ENCODE results near the gene SH2D3A. TPM values are rescaled to one million over a fixed set of nuclear protein-coding genes. Genes with fewer than 3 reads are reported as not detected.
"Not testable (repeated sequence)": the region's sequence is repeated elsewhere in the genome, so short reads cannot be mapped to it uniquely, and the experiment has no call there.

Gene SH2D3A
- total RNA-seq, 2 donors from 2014 or later: 43.8 to 50.3 TPM

DNA sequence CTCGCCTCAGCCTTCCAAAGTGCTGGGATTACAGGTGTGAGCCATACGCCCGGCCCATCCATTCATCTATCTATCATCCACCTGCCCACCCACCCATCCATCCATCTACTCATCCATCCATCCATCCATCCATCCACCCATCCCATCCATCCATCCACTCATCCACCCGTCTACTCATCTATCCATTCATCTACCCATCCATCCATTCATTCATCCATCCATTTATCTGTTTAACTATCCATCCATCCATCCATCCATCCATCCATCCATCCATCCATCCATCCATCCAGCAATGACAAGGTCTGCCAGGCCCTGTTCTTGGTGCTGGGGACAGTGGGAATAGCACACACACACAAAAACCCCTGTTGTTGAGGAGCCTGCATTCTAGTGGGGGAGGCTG, 9.8 kb upstream of the SH2D3A start:
- no peak for ATAC-seq
- Mint-ChIP-seq H3K27me3 (no peaks in the 10 kb centered on the region), H3K27ac (no peak overlapping the region), H3K36me3 (ENCODE audit: low read depth) (peaks cover 10% of the 10 kb centered on the region), H3K4me1 (peaks cover 51% of the 10 kb centered on the region), H3K4me3 (no peak overlapping the region)
- no peak for DNase-seq
- H3K9me3 ChIP-seq (ENCODE audit: control insufficient read depth, low read length, poor library complexity, severe bottlenecking): no peaks in the 10 kb centered on the region

DNA sequence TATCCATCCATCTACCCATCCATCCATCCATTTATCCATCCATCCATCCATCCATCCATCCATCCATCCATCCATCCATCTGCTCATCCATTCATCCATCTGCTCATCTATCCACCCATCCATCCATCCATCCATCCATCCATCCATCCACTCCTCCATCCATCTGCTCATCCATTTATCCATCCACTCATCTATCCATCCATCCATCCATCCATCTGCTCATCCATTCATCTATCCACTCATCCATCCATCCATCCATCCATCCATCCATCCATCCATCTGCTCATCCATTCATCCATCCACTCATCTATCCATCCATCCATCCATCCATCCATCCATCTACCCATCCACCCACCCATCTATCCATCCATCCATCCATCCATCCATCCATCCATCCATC, 8.8 kb upstream of the SH2D3A start:
- not testable (repeated sequence) for H3K9me3 ChIP-seq (ENCODE audit: control insufficient read depth, low read length, poor library complexity, severe bottlenecking); H3K4me3 Mint-ChIP-seq; H3K36me3 Mint-ChIP-seq (ENCODE audit: low read depth); H3K27me3 Mint-ChIP-seq; ATAC-seq; DNase-seq
- peaks cover 46% of the 10 kb centered on the region for H3K4me1 Mint-ChIP-seq
- H3K27ac Mint-ChIP-seq: peak overlapping the region; percentile 51

DNA sequence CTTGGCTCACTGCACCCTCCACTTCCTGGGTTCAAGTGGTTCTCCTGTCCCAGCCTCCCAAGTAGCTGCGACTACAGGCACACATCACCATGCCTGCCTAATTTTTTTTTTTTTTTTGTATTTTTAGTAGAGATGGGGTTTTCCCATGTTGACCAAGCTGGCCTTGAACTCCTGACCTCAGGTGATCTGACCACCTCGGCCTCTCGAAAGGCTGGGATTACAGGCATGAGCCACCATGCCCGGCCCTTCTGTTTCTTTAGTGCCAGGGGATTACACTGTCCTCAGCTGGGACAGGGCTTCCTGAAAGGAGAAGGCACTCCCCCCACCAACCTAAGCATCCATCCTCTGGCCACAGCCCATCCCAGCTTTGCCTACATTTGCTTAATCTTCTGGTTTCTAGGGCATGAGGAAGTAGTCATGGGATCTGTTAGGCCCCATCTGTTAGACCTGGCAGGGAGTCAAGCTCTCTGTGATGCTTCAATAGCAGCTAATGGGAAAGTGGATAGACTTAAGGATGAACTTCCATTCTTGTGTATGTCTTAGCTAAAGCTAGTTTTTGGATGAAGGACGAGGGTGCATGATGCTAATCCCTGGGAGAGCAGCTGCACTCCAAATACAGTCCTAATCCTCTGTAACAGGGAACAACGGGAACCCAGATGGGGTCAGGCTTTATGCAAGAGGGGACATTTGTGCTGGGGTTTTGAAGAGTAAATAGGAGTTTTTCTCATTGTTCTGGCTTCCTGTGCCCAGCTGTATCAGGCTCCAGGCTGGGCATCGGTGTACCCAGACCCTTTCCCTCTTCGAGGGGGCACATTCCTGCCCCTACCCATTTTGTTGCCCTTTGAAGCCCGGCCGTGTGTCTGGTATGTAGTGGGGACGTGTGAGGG, 7.8 kb upstream of the SH2D3A start:
- peak overlapping the region; percentile 51 for H3K27ac Mint-ChIP-seq
- H3K27me3 Mint-ChIP-seq: no peaks in the 10 kb centered on the region
- H3K4me3 Mint-ChIP-seq: peak overlapping the region; percentile 80
- H3K36me3 Mint-ChIP-seq (ENCODE audit: low read depth): peaks cover 10% of the 10 kb centered on the region
- ATAC-seq (no peak), DNase-seq (no peak)
- no peaks in the 10 kb centered on the region for H3K9me3 ChIP-seq (ENCODE audit: control insufficient read depth, low read length, poor library complexity, severe bottlenecking)
- peaks cover 49% of the 10 kb centered on the region for H3K4me1 Mint-ChIP-seq

DNA sequence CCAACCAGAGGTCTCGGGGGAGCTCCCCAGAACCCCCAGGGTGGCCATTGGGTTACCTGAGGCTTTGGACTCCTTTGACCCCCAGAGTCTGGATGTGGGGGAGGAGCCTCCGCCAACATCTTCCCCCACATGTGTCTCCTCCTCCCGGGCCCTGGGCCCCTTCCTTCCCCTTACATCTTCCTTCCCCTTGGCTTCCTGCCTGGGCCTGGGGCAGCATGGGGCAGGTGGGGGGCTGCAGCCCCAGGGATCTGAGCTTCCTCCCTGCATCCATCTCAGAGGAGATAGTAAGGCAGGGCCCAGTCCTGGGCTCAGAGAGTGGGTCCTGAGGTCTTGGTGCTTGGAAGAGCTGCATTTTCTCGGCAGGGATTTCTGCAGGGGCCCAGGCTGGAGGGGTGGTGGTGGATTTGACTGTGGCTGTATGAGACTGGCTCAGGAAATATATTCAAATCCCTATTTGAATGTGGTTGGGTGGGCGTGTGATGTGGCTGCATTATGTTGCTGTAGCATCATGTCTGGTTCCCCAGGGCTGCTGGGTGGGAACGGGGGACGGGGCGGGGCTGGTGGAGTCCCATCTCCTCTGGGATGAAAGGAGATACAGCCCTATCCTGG, 6.2 kb upstream of the SH2D3A start:
- Mint-ChIP-seq H3K4me3 (peak overlapping the region; percentile 93), H3K27ac (peak overlapping the region; percentile 97), H3K27me3 (no peaks in the 10 kb centered on the region), H3K4me1 (peaks cover 48% of the 10 kb centered on the region), H3K36me3 (ENCODE audit: low read depth) (peaks cover 10% of the 10 kb centered on the region)
- peak in 2 of 3 donors; percentile 32 to 34 for DNase-seq
- no peaks in the 10 kb centered on the region for H3K9me3 ChIP-seq (ENCODE audit: control insufficient read depth, low read length, poor library complexity, severe bottlenecking)
- peak; percentile 34 for ATAC-seq

DNA sequence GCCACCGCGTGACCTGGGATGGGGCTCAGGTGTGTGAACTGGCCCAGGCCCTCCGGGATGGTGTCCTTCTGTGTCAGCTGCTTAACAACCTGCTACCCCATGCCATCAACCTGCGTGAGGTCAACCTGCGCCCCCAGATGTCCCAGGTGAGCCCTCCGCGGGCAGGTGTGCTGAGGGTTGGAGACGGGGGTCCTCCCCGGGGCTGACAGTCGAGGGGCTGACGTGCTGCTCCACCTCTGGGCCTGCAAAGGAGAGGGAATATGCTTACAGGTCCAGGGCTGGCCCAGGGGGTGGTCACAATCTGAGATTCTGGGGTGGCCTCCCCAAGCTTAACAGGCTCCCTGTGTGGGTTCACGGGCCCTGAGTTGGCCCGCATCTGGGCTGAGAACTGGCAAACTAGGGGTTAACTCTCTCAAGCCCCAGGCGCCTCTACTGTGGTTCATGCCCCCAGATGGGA, 5.7 kb upstream of the SH2D3A start:
- Mint-ChIP-seq H3K27ac (peak overlapping the region; percentile 97), H3K4me3 (peak overlapping the region; percentile 93), H3K27me3 (no peaks in the 10 kb centered on the region), H3K36me3 (ENCODE audit: low read depth) (peaks cover 10% of the 10 kb centered on the region), H3K4me1 (peaks cover 48% of the 10 kb centered on the region)
- no peaks in the 10 kb centered on the region for H3K9me3 ChIP-seq (ENCODE audit: control insufficient read depth, low read length, poor library complexity, severe bottlenecking)
- no peak for ATAC-seq
- DNase-seq: no peak

DNA sequence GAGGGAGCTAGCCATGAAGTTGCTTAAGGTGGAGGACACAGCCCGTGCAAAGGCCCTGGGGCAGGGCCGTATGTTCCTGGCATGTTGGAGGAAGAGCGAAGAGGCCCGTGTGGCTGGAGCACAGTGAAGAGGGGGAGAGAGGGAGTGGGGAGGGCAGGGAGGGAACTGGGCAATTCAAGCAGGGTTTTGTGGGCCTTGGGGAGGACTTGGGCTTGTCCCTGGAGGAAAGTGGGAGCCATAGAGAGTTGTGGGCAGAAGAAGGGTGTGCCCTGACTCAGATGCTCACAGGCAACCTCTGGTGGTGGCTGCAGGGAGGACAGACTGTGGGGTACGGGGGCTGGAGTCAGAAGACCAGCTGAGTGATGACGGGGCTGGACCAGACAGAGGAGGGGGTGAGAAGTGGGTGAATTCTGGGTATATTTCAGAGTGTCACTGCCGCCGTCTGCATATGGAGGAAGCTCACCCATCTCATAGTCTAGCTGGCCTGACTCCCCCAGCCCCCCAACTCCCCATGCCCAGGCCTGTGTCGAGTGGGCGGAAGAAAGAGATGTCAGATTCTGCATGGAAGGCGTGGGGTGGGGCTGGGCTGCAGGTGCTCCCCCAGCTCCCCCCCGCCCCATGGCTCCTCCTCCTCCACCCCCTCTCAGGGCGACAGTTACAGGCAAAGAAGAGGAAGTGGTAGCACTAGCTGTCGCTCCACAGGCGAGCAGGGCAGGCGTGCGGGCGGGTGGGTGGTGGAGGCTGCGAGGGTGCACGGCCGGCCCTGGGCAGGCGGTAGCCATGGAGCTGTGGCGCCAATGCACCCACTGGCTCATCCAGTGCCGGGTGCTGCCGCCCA, 5.0 kb upstream of the SH2D3A start, which contains the start of gene VAV1:
Gene VAV1 (plus strand): TSS at position 681 of the 838 bp plus-strand sequence. CDS start 100 bp downstream, at position 781.
- DNase-seq (peak; percentile 66 to 72 (median 66)), ATAC-seq (peak; percentile 49)
- peaks cover 10% of the 10 kb centered on the region for H3K36me3 Mint-ChIP-seq (ENCODE audit: low read depth)
- H3K4me1 Mint-ChIP-seq: peaks cover 49% of the 10 kb centered on the region
- no peaks in the 10 kb centered on the region for H3K9me3 ChIP-seq (ENCODE audit: control insufficient read depth, low read length, poor library complexity, severe bottlenecking)
- H3K27ac Mint-ChIP-seq: peak within 1 kb of the TSS; percentile 97
- peak within 1 kb of the TSS; percentile 93 for H3K4me3 Mint-ChIP-seq
- H3K27me3 Mint-ChIP-seq: no peaks in the 10 kb centered on the region

DNA sequence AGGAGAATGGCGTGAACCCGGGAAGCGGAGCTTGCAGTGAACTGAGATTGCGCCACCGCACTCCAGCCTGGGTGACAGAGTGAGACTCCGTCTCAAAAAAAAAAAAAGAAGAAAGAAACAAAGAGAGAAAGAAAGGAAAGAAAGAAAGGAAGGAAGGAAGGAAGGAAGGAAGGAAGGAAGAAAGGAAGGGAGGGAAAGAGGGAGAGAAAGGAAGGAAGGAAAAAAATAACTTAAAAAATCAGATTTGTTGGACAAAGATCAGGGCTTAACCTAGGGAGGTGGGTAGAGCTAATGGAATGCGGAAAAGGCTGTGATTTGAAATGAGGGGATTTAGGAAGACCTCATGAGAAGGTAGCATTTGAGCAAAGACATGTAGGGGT, 4.4 kb upstream of the SH2D3A start:
- DNase-seq; H3K27me3 Mint-ChIP-seq; ATAC-seq; H3K36me3 Mint-ChIP-seq (ENCODE audit: low read depth); H3K9me3 ChIP-seq (ENCODE audit: control insufficient read depth, low read length, poor library complexity, severe bottlenecking): not testable (repeated sequence)
- peaks cover 50% of the 10 kb centered on the region for H3K4me1 Mint-ChIP-seq
- peak overlapping the region; percentile 97 for H3K27ac Mint-ChIP-seq
- peak overlapping the region; percentile 93 for H3K4me3 Mint-ChIP-seq

DNA sequence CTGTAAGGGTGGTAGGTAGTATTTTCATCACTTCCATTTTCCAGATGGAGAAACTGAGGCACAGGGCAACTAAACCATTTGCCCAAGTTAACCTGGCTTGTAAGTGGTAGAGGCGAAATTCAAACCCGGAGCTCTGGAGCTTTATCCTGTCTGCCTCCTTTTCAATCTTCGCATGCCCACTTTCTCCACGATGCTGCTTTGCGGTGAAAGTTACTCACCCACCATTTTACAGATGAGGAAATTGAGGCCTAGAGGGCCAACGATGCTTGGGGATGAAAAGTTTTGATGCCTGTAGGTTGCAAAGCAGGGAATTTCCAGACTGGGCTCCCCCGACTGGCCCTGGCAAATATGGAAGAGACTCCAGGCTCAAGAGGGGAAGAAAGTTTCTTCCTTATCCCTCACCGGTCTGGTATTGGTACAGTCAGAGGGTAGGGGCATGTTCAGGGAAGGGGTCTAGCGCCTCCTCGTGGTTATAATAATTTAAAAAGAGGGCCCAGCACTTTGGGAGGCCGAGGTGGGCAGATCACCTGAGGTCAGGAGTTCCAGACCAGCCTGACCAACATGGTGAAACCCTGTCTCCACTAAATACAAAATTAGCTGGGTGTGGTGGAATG, 1.9 kb upstream of the SH2D3A start:
- DNase-seq (no peak), ATAC-seq (no peak)
- no peak overlapping the region for H3K4me3 Mint-ChIP-seq
- H3K4me1 Mint-ChIP-seq: peaks cover 47% of the 10 kb centered on the region
- no peaks in the 10 kb centered on the region for H3K9me3 ChIP-seq (ENCODE audit: control insufficient read depth, low read length, poor library complexity, severe bottlenecking)
- no peaks in the 10 kb centered on the region for H3K36me3 Mint-ChIP-seq (ENCODE audit: low read depth)
- no peaks in the 10 kb centered on the region for H3K27me3 Mint-ChIP-seq
- H3K27ac Mint-ChIP-seq: peak overlapping the region; percentile 97

DNA sequence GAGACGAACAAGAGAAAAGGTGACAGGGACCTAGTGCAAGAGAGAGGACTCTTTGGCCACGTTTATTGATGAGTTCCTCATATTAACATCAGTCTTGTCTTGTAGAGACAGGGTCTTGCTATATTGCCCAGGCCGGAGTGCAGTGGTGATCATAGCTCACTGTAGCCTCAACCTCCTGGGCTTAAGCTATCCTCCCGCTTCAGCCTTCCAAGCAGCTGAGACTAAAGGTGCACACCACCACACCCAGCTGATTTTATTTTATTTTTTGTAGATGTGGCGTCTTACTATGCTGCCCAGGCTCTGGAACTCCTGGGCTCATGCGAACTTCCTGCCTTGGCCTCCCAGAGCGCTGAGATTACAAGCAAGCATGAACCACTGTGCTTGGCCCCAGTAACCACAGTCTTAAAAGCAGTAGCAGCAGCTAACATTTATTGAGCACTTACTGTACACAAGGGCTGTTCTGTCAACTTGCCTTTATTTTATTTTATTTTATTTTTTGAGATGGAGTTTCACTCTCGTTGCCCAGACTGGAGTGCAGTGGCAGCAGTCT, 1.1 kb upstream of the SH2D3A start:
- H3K4me1 Mint-ChIP-seq: peaks cover 44% of the 10 kb centered on the region
- H3K27me3 Mint-ChIP-seq: no peaks in the 10 kb centered on the region
- DNase-seq (no peak), ATAC-seq (no peak)
- H3K9me3 ChIP-seq (ENCODE audit: control insufficient read depth, low read length, poor library complexity, severe bottlenecking): no peaks in the 10 kb centered on the region
- no peaks in the 10 kb centered on the region for H3K36me3 Mint-ChIP-seq (ENCODE audit: low read depth)
- H3K27ac Mint-ChIP-seq: peak overlapping the region; percentile 97
- H3K4me3 Mint-ChIP-seq: peak overlapping the region; percentile 98

DNA sequence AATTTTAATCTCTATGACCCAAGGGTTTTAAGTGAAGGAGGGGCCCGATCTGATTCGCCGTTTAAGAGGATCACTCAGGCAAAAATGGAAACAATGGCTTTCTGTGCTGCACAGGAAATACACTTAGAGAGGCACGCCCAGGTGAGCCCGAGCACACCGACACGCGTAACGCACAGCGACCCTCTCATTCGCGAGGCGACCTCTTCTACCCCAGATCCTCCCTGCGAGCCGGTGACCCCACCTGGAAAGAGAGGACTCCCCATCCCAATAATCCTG, 216 bp downstream of the SH2D3A start:
- ATAC-seq (peak; percentile 37), DNase-seq (no peak)
- H3K4me1 Mint-ChIP-seq: peaks cover 39% of the 10 kb centered on the region
- no peaks in the 10 kb centered on the region for H3K27me3 Mint-ChIP-seq
- peak overlapping the region; percentile 97 for H3K27ac Mint-ChIP-seq
- no peaks in the 10 kb centered on the region for H3K36me3 Mint-ChIP-seq (ENCODE audit: low read depth)
- H3K4me3 Mint-ChIP-seq: peak overlapping the region; percentile 98
- H3K9me3 ChIP-seq (ENCODE audit: control insufficient read depth, low read length, poor library complexity, severe bottlenecking): no peaks in the 10 kb centered on the region

DNA sequence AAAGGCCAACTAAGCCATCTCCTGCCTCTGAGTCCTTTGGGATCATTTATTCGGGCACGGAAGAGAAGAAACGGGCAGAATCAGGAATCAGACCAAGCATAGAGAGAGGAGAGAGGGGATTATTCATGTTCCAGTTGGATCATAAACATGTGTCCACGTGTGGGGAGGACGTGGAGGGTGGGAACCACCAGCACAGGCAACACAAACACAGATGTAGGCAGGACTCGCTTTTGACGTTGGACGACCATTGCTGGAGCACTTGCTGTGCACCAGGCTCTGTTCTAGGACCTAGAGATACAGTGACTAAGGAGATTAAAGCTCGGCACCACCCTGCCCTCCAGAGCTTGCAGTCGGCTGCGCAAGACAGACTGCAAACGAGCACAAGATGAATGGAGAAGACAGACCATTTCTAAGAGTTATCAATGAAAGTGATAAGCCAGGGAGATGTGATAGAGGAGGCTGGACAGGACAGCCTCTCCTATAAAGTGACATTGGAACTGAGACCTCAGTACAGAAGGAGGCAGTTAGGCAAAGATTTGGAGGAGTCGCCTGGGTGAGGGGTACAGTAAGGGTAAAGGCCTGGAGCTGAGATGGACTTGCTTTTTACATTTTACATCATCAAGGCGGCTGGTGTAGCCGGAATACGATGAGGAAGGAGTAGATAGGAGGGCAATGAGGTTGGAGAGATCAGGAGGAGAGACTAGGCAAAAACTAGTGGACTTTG, 716 bp downstream of the SH2D3A start:
- Mint-ChIP-seq H3K4me1 (peaks cover 35% of the 10 kb centered on the region), H3K27me3 (no peaks in the 10 kb centered on the region), H3K36me3 (ENCODE audit: low read depth) (no peaks in the 10 kb centered on the region), H3K4me3 (peak overlapping the region; percentile 98), H3K27ac (peak overlapping the region; percentile 97)
- ATAC-seq: no peak
- no peak for DNase-seq
- no peaks in the 10 kb centered on the region for H3K9me3 ChIP-seq (ENCODE audit: control insufficient read depth, low read length, poor library complexity, severe bottlenecking)

DNA sequence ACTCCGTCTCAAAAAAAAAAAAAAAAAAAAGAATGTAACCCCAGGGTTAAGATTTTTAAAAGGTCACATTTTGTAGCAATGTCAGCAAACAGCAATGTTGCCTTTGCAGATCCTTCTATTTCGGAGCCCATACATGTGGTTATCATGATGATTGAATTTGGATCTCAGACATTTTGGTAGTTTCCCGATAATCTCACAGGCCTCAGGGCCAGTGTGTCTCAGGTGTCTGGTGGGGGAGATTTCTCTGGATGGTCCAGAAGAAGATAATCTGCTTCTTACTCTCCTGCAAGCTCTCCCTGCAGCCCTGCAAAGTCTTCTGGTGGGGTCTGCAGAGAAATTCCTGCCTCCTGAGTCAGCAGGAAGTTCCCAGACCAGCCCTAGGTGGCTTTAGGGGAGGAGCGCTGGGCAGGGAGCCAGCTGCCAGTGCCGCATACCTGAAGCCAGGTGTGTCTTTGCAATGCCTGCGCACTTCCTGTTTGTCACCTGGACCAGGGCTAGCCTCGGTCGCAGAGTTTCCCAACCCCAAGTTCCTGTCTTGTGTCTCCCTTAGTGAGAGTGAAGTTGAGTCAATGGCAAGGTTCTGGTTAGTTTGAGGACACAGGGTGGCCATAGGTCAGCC, 1.4 kb downstream of the SH2D3A start:
- Mint-ChIP-seq H3K27me3 (no peaks in the 10 kb centered on the region), H3K36me3 (ENCODE audit: low read depth) (no peaks in the 10 kb centered on the region), H3K4me1 (peaks cover 34% of the 10 kb centered on the region), H3K27ac (peak overlapping the region; percentile 97), H3K4me3 (peak overlapping the region; percentile 98)
- peak in 1 of 3 donors; percentile 27 for DNase-seq
- no peak for ATAC-seq
- no peaks in the 10 kb centered on the region for H3K9me3 ChIP-seq (ENCODE audit: control insufficient read depth, low read length, poor library complexity, severe bottlenecking)
